Astrocyte of the spinal cord (primary cell): Measurements from ENCODE around the gene CCDC80.

Experiments used
- DNase-seq: peaks from one replicate; pipeline ENCODE4 v3.0.0; 2011; ENCODE audit warnings: low read depth, low spot score
- H3K4me3 ChIP-seq: 2 replicates; pipeline ENCODE4 v1.5.1; 2011; ENCODE audit warnings: low read depth, mild to moderate bottlenecking, low read length, moderate library complexity
- in situ Hi-C: cut with HindIII; loops from 2 replicates; pipeline ENCODE4 v1.10.0; 2017; ENCODE audit warnings: low sequenced_read_pairs
- TF ChIP-seq, protein P1 (sequence below): IDR thresholded peaks from 2 replicates; pipeline ENCODE4 v1.5.1; 2012; ENCODE audit warnings: low read depth, mild to moderate bottlenecking, low read length, inconsistent platforms

CCDC80 gene

DNA sequence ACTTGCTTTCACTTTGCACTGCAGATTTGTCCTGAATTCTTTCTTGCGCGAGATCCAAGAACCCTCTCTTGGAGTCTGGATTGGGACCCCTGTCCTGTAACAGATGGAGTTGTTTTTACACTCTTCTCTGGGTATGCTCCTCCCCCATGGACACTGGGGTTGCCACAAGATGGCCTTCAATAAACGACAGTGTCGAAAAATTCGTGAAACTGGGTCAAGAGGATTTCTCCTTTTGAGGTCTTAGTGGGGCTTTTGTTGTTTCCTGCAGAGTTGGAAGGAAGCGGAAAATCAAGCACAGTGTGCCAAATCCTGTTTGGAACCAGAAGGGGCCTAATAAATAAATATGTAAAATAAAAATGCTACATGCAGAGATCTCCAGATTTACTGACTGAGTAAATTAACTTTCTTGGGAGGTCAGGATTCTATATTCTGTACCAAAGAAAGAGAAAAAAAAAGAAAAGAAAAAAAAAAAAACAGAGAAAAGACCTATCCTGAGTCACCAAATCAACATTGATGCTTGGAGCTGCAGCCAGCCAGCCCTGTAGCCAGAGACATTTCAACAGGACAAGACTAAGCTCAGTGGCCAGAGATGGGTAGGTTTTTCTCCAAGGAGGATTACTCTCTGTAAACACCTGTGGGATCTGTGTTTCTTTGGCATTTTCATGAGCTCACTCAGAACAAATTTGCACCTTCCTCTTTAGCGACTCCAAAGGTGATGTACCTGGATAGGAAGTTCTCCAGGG is 24.8 kb downstream of the CCDC80 start:
- in situ Hi-C loops, result no loop called here
- H3K4me3 ChIP-seq, result no peak overlapping the region
- DNase-seq, result peak; percentile 36
- TF ChIP-seq, protein P1, sequence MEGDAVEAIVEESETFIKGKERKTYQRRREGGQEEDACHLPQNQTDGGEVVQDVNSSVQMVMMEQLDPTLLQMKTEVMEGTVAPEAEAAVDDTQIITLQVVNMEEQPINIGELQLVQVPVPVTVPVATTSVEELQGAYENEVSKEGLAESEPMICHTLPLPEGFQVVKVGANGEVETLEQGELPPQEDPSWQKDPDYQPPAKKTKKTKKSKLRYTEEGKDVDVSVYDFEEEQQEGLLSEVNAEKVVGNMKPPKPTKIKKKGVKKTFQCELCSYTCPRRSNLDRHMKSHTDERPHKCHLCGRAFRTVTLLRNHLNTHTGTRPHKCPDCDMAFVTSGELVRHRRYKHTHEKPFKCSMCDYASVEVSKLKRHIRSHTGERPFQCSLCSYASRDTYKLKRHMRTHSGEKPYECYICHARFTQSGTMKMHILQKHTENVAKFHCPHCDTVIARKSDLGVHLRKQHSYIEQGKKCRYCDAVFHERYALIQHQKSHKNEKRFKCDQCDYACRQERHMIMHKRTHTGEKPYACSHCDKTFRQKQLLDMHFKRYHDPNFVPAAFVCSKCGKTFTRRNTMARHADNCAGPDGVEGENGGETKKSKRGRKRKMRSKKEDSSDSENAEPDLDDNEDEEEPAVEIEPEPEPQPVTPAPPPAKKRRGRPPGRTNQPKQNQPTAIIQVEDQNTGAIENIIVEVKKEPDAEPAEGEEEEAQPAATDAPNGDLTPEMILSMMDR, result no peak

DNA sequence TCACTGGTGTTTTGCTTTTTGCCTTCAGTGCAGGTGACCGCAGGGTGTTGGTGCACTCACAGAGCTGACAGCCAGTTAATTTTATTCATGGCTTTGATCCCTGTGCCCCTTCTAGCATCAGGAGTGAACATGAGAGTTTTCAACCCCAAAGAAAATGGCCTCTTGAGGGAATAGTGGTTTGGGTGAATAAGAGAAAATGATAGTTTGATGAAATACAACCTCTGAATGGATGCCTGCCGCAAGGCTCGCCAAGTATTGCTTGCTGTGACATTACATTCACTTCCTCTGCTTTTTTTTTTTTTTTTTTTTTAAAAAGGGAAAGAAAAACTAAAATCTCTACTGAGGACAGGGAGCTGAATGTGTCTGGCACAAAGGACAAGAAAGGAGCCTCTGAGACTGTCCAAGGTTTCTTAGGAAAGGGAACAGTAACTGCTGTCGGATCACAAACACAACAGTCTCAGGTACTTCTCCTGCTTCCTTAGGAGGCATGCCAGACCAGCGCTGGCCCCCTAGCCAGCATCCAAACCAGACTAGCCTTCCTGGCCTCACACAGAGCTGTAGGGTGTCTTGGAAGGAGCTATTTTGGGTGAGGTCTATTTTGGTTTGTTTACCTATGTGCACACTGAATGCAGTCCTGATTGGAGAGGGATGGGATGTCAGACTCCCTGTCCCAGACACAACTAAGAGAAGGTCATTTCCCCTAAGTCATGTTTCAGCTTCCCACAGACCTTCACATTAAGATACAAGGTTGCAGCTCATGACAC is 29.0 kb downstream of the CCDC80 start:
- in situ Hi-C loops, result no loop called here
- TF ChIP-seq, protein P1, result no peak
- no peak overlapping the region for H3K4me3 ChIP-seq
- no peak for DNase-seq

DNA sequence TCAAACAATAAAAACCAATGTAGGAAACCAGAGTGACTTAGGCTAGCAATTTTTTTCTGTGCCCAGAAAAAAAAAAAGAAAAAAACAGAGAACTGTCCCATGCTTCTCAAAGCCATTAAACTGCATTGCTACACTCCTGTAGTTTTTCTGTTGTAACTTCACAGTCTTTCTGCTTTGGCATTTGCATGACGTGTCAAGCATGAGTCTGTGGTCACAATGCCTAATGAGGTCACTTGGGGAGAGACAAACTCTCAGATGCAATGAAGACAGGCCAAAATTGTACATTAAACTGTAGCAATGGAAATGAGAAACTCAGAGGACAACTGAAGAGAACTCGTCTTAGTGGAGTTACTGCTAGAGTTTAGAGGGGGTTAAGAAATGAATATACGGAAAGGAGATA is 30.8 kb downstream of the CCDC80 start:
- DNase-seq, result peak; percentile 87
- in situ Hi-C loops, result no loop called here
- TF ChIP-seq, protein P1, result no peak
- H3K4me3 ChIP-seq, result no peak overlapping the region

DNA sequence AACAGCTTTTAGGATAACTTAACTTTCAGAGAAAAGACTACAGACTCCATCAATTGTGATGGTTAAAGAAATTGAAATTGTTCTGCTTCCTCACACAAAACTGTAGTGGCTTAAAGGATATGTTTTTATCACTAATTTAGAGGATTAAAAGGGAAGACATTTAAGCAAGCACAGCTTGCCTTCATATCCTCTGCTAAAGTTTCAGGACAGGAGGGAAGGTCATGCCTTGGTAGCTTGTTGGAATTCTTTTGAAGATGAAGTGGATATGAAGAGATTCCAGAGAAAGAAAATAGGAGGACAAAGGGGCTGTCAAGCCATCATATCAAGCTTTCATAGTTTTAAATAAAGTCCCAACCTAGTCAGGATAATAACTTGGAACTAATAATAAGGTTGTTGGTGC is 33.1 kb downstream of the CCDC80 start:
- in situ Hi-C loops, result no loop called here
- no peak for DNase-seq
- H3K4me3 ChIP-seq, result no peak overlapping the region
- TF ChIP-seq, protein P1, result no peak

DNA sequence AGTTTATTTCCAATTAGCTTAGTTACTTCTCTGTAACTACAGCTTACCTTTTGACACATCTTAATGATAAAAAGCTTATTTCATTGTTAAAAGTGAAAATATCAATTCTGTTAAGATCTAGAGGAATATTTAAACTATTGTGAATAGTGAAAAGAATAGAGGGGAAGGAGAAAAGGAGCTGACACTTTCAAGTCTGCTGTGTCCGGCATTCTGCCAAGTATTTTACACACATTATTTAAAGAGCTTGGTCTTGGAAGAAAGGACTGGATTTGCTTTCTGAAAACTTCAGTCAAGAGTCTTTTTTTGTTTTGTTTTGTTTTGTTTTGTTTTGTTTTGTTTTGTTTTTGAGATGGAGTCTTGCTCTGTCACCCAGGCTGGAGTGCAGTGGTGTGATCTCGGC is 34.8 kb downstream of the CCDC80 start:
- in situ Hi-C loops, result no loop called here
- DNase-seq, result no peak
- H3K4me3 ChIP-seq, result no peak overlapping the region
- TF ChIP-seq, protein P1, result no peak

DNA sequence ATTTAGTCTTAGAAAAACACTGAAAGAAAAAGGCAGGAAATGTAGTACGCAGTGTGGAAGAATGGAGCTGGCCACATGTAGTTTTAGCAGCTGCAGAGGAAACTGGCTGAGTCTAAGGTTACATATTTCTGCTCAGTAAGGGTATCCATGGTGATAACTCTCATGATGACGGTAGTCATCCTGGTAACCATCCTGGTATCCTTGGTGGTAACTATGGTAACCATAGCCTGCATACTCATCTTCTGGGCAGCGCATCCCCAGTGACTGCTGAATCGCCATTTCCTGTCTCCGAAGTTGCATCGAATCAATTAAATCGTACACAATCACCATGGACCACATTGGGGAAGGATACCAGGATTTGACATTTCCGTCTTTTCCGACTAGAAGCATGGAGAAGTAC is 35.7 kb downstream of the CCDC80 start:
- peak; percentile 99 for DNase-seq
- in situ Hi-C loops, result no loop called here
- H3K4me3 ChIP-seq, result no peak overlapping the region
- TF ChIP-seq, protein P1, result no peak
